ENCODE measurements around the gene SPACA1. TPM values are rescaled to one million over a fixed set of nuclear protein-coding genes. Genes with fewer than 3 reads are reported as not detected.

Gene SPACA1
- total RNA-seq, 1 experiment from 2014 or later = not detected

DNA sequence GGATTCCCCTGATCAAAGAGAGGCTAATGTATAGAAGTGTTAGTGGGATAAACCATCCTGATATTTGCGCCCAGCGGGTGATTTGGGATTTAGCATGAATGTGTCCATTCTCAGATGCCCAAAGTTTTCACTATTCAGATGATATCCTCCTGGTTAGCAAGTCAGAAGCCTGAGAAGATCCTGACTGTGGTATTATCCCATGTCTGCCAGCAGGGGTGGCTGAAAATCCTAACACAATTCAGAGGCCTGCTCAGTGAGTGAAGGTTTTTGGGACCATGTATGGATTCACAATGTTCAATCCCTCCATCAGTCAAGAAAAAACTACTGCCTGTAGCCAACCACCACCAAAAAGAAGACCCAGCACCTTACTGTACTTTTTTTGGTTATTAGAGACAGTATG lies 34.1 kb upstream of the SPACA1 start:
- BruUV-seq (replicated peaks) = no TSS peak
- DNase-seq (ENCODE audit: unreplicated experiment) = no peak
- intact Hi-C loops (cut with micrococcal nuclease) = no loop called here
- H3K4me1 Mint-ChIP-seq (ENCODE audit: insufficient read depth, unreplicated experiment) = peaks cover 5% of the 10 kb centered on the region
- no peak overlapping the region for H3K27ac Mint-ChIP-seq (ENCODE audit: low read depth, unreplicated experiment)
- no peaks in the 10 kb centered on the region for H3K9me3 Mint-ChIP-seq (ENCODE audit: unreplicated experiment)
- ChIA-PET POLR2A (interaction anchor here (0.6 kb wide), 1 partner anchor 15 kb away, joined by 3 read pairs; no protein-coding TSS in a partner anchor), CTCF (interaction anchor here (0.6 to 1.2 kb wide), 3 partner anchors 69 to 495 kb away, joined by 3 to 6 read pairs (median 6); no protein-coding TSS in a partner anchor)
- no peak for TF ChIP-seq CTCF (IDR thresholded peaks at IDR 0.05; ENCODE audit: unreplicated experiment)
- no peak overlapping the region for H3K4me3 Mint-ChIP-seq (ENCODE audit: unreplicated experiment)
- no peaks in the 10 kb centered on the region for H3K27me3 Mint-ChIP-seq (ENCODE audit: insufficient read depth, unreplicated experiment)
- peaks cover 6% of the 10 kb centered on the region for H3K36me3 Mint-ChIP-seq (ENCODE audit: insufficient read depth, unreplicated experiment)

DNA sequence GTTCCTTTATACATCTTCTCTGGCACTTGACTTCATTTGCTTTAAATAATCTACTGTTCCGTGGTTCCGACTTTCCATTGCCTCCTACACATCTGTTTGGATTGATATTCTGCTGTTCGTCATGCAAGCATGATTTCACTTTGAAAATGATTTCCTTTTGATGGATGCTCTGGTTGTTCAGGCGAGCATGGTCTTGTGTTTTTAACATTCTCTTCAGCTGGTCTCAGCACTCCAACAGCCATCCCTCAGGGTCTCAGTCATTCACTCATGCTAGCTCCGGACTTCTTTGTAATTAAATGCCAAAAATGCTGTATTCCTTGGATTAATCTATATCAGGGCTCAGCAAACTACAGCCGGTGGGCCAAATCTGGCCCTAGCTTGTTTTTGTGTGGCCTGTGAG lies 27.2 kb upstream of the SPACA1 start:
- intact Hi-C loops (cut with micrococcal nuclease) = no loop called here
- H3K4me1 Mint-ChIP-seq (ENCODE audit: insufficient read depth, unreplicated experiment) = no peaks in the 10 kb centered on the region
- BruUV-seq (replicated peaks) = no TSS peak
- TF ChIP-seq CTCF (IDR thresholded peaks at IDR 0.05; ENCODE audit: unreplicated experiment) = no peak
- H3K27ac Mint-ChIP-seq (ENCODE audit: low read depth, unreplicated experiment) = no peak overlapping the region
- ChIA-PET POLR2A (no interaction called here), CTCF (interaction anchor here (0.7 to 1.2 kb wide), 2 partner anchors 76 to 91 kb away, joined by 3 read pairs; no protein-coding TSS in a partner anchor)
- no peaks in the 10 kb centered on the region for H3K27me3 Mint-ChIP-seq (ENCODE audit: insufficient read depth, unreplicated experiment)
- DNase-seq (ENCODE audit: unreplicated experiment) = no peak
- no peaks in the 10 kb centered on the region for H3K36me3 Mint-ChIP-seq (ENCODE audit: insufficient read depth, unreplicated experiment)
- H3K9me3 Mint-ChIP-seq (ENCODE audit: unreplicated experiment) = no peaks in the 10 kb centered on the region
- no peak overlapping the region for H3K4me3 Mint-ChIP-seq (ENCODE audit: unreplicated experiment)

GRCh38 chr6:88024696-88025095 lies 22.9 kb upstream of the SPACA1 start:
- H3K9me3 Mint-ChIP-seq (ENCODE audit: unreplicated experiment) = peaks cover 17% of the 10 kb centered on the region
- DNase-seq (ENCODE audit: unreplicated experiment) = no peak
- H3K4me1 Mint-ChIP-seq (ENCODE audit: insufficient read depth, unreplicated experiment) = no peaks in the 10 kb centered on the region
- TF ChIP-seq CTCF (IDR thresholded peaks at IDR 0.05; ENCODE audit: unreplicated experiment) = no peak
- CTCF ChIA-PET = interaction anchor here (0.7 kb wide), 1 partner anchor 95 kb away, joined by 3 read pairs; no protein-coding TSS in a partner anchor
- POLR2A ChIA-PET = no interaction called here
- no peak overlapping the region for H3K4me3 Mint-ChIP-seq (ENCODE audit: unreplicated experiment)
- no peak overlapping the region for H3K27ac Mint-ChIP-seq (ENCODE audit: low read depth, unreplicated experiment)
- H3K27me3 Mint-ChIP-seq (ENCODE audit: insufficient read depth, unreplicated experiment) = no peaks in the 10 kb centered on the region
- no TSS peak for BruUV-seq (replicated peaks)
- H3K36me3 Mint-ChIP-seq (ENCODE audit: insufficient read depth, unreplicated experiment) = no peaks in the 10 kb centered on the region
- intact Hi-C loops (cut with micrococcal nuclease) = no loop called here

GRCh38 chr6:88031550-88031949 lies 16.1 kb upstream of the SPACA1 start:
- intact Hi-C loops (cut with micrococcal nuclease) = no loop called here
- no TSS peak for BruUV-seq (replicated peaks)
- H3K9me3 Mint-ChIP-seq (ENCODE audit: unreplicated experiment) = peaks cover 47% of the 10 kb centered on the region
- no peaks in the 10 kb centered on the region for H3K27me3 Mint-ChIP-seq (ENCODE audit: insufficient read depth, unreplicated experiment)
- CTCF ChIA-PET = no interaction called here
- no peak overlapping the region for H3K27ac Mint-ChIP-seq (ENCODE audit: low read depth, unreplicated experiment)
- no peak overlapping the region for H3K4me3 Mint-ChIP-seq (ENCODE audit: unreplicated experiment)
- H3K4me1 Mint-ChIP-seq (ENCODE audit: insufficient read depth, unreplicated experiment) = no peaks in the 10 kb centered on the region
- POLR2A ChIA-PET = no interaction called here
- no peak for TF ChIP-seq CTCF (IDR thresholded peaks at IDR 0.05; ENCODE audit: unreplicated experiment)
- no peaks in the 10 kb centered on the region for H3K36me3 Mint-ChIP-seq (ENCODE audit: insufficient read depth, unreplicated experiment)
- peak; percentile 1 for DNase-seq (ENCODE audit: unreplicated experiment)
